SK-N-SH (cell line): ENCODE measurements around the gene SPATA3.

Source experiments
- CHD2 ChIP-seq: fragments of 150-350 bp; IDR thresholded peaks from 2 replicates; pipeline ENCODE4 v1.6.1; 2018; ENCODE audit warnings: low read length; ENCODE audit not compliant: partially characterized antibody
- CTCF ChIP-seq: fragments of 200-600 bp; sonication (generic); IDR thresholded peaks from 2 replicates; pipeline ENCODE4 v1.6.1; 2017; ENCODE audit warnings: antibody characterized with exemption, mild to moderate bottlenecking, moderate library complexity
- MAX ChIP-seq: IDR thresholded peaks from 2 replicates; pipeline ENCODE4 v1.4.0; 2012; ENCODE audit warnings: low read depth
- MXI1 ChIP-seq: IDR thresholded peaks from 2 replicates; pipeline ENCODE4 v1.6.1; 2012; ENCODE audit warnings: mild to moderate bottlenecking, low read depth, low read length, improper control_type of control experiment
- RAD21 ChIP-seq: IDR thresholded peaks from 2 replicates; pipeline ENCODE4 v1.6.1; 2012; ENCODE audit warnings: mild to moderate bottlenecking, low read length
- RCOR1 ChIP-seq: fragments of 150-350 bp; IDR thresholded peaks from 2 replicates; pipeline ENCODE4 v1.6.1; 2017; ENCODE audit warnings: antibody characterized with exemption, low read length
- REST ChIP-seq: IDR thresholded peaks from 2 replicates; pipeline ENCODE4 v1.6.1; 2012; ENCODE audit warnings: mild to moderate bottlenecking, low read depth, low read length, moderate library complexity
- RFX5 ChIP-seq: IDR thresholded peaks from 2 replicates; pipeline ENCODE4 v1.6.1; 2012; ENCODE audit warnings: mild to moderate bottlenecking, improper control_type of control experiment, low read length

DNA sequence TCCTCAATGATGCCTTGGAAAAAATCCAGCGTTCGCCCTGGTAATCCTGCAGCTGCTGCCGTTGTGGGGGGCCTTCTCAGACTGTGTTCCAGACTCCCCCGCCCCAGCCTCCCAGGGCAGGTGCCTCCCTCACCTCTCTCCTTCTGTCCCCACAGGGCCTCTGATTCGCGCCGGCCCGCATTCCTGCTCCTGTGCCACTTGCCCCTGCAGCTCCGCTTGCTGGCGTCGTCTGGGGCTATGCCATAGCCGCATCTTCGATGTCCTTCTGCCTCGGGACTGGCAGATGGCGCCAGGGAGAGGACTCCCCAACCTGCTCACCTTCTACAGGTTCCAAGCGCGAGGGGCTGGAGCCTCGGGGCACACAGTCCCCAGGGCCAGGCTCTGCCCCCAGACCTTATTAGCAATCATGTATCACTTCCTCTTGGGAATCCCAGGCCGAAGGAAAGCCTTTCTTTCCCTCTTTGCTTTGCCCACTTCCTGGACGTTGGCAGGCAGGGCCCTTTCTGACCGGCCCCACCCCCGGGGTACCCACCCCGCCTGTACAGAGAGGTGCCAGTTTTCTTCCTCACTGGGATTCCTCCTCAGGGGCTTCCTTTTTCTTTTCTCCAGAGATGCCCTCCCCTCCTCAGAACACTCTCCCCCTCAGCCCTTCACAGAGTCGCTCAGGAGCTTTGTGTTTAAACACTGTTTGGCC is 4.4 kb downstream of the SPATA3 start:
- TF ChIP-seq RFX5, result no peak
- no peak for TF ChIP-seq REST
- TF ChIP-seq CTCF, result no peak
- no peak for TF ChIP-seq RCOR1
- TF ChIP-seq MXI1, result no peak
- TF ChIP-seq CHD2, result no peak
- no peak for TF ChIP-seq RAD21
- TF ChIP-seq MAX, result no peak
